Activated B cell treated with CpG ODN at 0.5 μM for 24 hours (primary cell): ENCODE measurements around the gene SETD3. TPM values are rescaled to one million over a fixed set of nuclear protein-coding genes. Genes with fewer than 3 reads are reported as not detected.

Source experiments
- ATAC-seq: fragments of 200-7000 bp; cut with Tn5 transposase; one replicate; pipeline ENCODE4 v1.10.0; 2021; ENCODE audit warnings: low read depth, mild to moderate bottlenecking, moderate library complexity
- CTCF ChIA-PET: fragments of 350-600 bp; sonication (Branson Sonifier 250); formaldehyde crosslinking; loops from one replicate; lab custom pipeline; 2021; ENCODE audit warnings: antibody characterized with exemption; lab: Charles Lee
- POLR2A ChIA-PET: fragments of 350-600 bp; sonication (Branson Sonifier 250); formaldehyde crosslinking; loops from one replicate; lab custom pipeline; 2021; ENCODE audit warnings: antibody characterized with exemption; lab: Charles Lee
- DNase-seq: peaks from one replicate; pipeline ENCODE4 v3.0.0; 2022
- H3K27ac Mint-ChIP-seq: one replicate; pipeline ENCODE4 v1.8.0; 2020; ENCODE audit warnings: mixed read lengths
- H3K27me3 Mint-ChIP-seq: one replicate; pipeline ENCODE4 v1.8.0; 2021; ENCODE audit warnings: mixed read lengths
- H3K36me3 Mint-ChIP-seq: one replicate; pipeline ENCODE4 v1.8.0; 2021; ENCODE audit warnings: low read depth, mixed read lengths
- H3K4me1 Mint-ChIP-seq: one replicate; pipeline ENCODE4 v1.8.0; 2021; ENCODE audit warnings: mixed read lengths
- H3K4me3 Mint-ChIP-seq: one replicate; pipeline ENCODE4 v1.8.0; 2020; ENCODE audit warnings: mild to moderate bottlenecking, mixed read lengths
- H3K9me3 Mint-ChIP-seq: one replicate; pipeline ENCODE4 v1.8.0; 2020; ENCODE audit warnings: mixed read lengths
- intact Hi-C: fragments of 100-400 bp; cut with micrococcal nuclease; formaldehyde crosslinking; loops from one replicate; pipeline ENCODE4 v1.15.1; 2024
- total RNA-seq: library from RNA; stranded (reverse); gene quantifications from 2 replicates; pipeline ENCODE4 v1.2.3, GENCODE V29; 2022
- TF ChIP-seq, protein P1 (sequence below): fragments of 200-600 bp; IDR thresholded peaks from one replicate; pipeline ENCODE4 v1.8.0; 2022; ENCODE audit warnings: antibody characterized with exemption, mild to moderate bottlenecking

The SETD3 gene
- total RNA-seq, 1 donor from 2014 or later: 31.9 TPM

DNA sequence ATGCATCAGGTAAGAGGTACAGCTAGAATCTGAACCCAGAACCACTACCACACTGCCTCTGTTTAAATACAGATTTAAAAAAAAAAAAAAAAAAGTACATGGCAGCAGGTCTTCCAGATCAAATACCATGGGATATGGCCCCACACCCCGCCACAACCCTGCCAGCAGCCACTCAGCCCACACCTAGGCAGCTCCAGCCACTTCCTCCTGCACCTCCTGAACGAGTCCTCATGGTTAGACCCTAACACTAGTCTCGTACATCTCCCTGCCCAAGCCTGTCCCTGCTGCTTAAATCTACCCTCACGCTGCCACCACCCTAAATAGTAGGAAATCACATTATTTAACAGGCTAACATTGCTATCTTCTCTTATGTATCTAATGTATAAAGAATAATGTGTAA, 12.6 kb downstream of the SETD3 start:
- ChIA-PET CTCF (no interaction called here), POLR2A (no interaction called here)
- Mint-ChIP-seq H3K27ac (no peak overlapping the region), H3K4me3 (no peak overlapping the region), H3K4me1 (peaks cover 4% of the 10 kb centered on the region), H3K9me3 (no peaks in the 10 kb centered on the region), H3K36me3 (peaks cover 25% of the 10 kb centered on the region), H3K27me3 (no peaks in the 10 kb centered on the region)
- TF ChIP-seq, protein P1, sequence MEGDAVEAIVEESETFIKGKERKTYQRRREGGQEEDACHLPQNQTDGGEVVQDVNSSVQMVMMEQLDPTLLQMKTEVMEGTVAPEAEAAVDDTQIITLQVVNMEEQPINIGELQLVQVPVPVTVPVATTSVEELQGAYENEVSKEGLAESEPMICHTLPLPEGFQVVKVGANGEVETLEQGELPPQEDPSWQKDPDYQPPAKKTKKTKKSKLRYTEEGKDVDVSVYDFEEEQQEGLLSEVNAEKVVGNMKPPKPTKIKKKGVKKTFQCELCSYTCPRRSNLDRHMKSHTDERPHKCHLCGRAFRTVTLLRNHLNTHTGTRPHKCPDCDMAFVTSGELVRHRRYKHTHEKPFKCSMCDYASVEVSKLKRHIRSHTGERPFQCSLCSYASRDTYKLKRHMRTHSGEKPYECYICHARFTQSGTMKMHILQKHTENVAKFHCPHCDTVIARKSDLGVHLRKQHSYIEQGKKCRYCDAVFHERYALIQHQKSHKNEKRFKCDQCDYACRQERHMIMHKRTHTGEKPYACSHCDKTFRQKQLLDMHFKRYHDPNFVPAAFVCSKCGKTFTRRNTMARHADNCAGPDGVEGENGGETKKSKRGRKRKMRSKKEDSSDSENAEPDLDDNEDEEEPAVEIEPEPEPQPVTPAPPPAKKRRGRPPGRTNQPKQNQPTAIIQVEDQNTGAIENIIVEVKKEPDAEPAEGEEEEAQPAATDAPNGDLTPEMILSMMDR: no peak
- intact Hi-C loops: no loop called here
- ATAC-seq (no peak), DNase-seq (no peak)

DNA sequence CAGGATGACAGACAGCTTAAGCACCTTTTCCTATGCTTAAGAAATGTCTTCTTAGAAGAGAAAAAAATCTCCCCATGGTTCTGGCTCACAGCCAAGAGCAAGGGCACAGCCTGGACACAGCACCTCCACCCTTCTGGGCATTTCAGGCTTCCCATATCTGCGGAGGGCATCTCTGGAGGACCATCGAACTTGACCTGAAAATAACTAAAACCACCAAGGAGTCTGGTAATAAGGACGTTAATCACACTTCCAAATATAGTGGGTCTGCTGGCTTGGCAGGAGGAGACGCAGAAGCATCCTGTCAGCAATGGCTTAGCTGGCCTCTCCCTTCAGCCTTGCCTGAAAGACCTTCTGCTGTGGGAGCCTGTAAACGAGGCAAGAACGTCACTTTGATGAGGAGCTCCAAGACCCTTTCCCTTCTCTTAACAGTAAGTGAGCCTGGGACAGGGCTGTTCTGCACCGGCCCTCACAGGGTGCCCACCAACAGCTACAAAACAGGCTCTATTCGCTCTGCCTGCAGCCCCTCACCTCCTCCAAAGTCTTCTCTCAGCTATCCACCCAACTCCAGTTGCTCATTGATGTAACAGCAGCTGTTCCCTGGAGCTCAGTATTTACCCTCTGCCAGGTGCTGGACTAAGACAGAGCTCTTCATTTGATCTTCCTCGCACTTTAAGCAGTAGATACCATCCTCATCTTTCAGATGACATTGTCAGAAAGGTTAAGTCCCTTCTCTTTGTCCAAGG, 13.2 kb downstream of the SETD3 start:
- ChIA-PET CTCF (no interaction called here), POLR2A (no interaction called here)
- ATAC-seq: no peak
- DNase-seq: no peak
- Mint-ChIP-seq H3K27ac (no peak overlapping the region), H3K27me3 (no peaks in the 10 kb centered on the region), H3K36me3 (peaks cover 26% of the 10 kb centered on the region), H3K9me3 (no peaks in the 10 kb centered on the region), H3K4me1 (peaks cover 5% of the 10 kb centered on the region), H3K4me3 (no peak overlapping the region)
- TF ChIP-seq, protein P1: no peak
- intact Hi-C loops: no loop called here

DNA sequence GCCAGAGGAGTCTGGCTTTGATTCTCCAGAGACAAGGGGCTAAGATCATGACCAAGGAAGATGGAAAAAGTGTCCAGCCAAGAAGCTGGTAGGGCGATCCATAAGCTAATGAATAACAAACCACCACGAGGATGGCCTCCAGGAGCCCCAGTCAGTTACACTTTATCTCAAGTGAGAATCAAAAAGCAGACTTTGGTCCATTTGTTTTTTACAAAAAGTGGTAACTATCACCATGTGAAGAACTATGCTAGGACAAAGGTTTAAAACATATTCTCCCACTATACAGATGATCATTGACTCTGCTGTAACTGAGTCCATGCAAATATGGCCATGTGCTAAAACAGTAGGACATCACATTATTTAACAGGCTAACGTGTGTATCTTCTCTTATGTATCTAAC, 13.9 kb downstream of the SETD3 start:
- CTCF ChIA-PET: no interaction called here
- peaks cover 34% of the 10 kb centered on the region for H3K36me3 Mint-ChIP-seq
- H3K4me1 Mint-ChIP-seq: peaks cover 10% of the 10 kb centered on the region
- POLR2A ChIA-PET: no interaction called here
- H3K27me3 Mint-ChIP-seq: no peaks in the 10 kb centered on the region
- no peak overlapping the region for H3K27ac Mint-ChIP-seq
- DNase-seq: no peak
- TF ChIP-seq, protein P1: no peak
- no peak for ATAC-seq
- no peak overlapping the region for H3K4me3 Mint-ChIP-seq
- intact Hi-C loops: no loop called here
- H3K9me3 Mint-ChIP-seq: no peaks in the 10 kb centered on the region

DNA sequence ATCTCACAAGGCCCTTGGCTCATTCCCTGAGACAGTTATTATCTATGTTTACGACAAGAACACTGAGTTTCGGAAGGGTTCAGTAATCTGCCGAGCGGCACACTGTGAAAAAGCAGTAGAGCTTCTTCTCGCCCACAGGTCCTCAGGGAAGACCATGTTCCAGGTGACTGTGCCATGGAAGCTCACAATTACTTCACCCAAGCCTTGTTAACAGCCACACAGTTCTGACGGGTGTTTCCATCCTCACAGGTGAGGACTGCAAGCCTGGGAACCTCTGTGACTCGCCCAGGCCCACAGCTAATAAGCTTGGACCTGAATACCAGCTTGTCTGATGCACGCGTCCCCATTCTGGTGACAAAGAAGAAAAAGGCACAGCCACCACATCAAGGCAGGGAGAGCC, 15.4 kb downstream of the SETD3 start:
- ChIA-PET CTCF (no interaction called here), POLR2A (no interaction called here)
- H3K36me3 Mint-ChIP-seq: peaks cover 48% of the 10 kb centered on the region
- H3K4me1 Mint-ChIP-seq: peaks cover 7% of the 10 kb centered on the region
- no peaks in the 10 kb centered on the region for H3K9me3 Mint-ChIP-seq
- intact Hi-C loops: no loop called here
- no peak for DNase-seq
- TF ChIP-seq, protein P1: no peak
- H3K27me3 Mint-ChIP-seq: no peaks in the 10 kb centered on the region
- no peak for ATAC-seq
- H3K27ac Mint-ChIP-seq: no peak overlapping the region
- no peak overlapping the region for H3K4me3 Mint-ChIP-seq

DNA sequence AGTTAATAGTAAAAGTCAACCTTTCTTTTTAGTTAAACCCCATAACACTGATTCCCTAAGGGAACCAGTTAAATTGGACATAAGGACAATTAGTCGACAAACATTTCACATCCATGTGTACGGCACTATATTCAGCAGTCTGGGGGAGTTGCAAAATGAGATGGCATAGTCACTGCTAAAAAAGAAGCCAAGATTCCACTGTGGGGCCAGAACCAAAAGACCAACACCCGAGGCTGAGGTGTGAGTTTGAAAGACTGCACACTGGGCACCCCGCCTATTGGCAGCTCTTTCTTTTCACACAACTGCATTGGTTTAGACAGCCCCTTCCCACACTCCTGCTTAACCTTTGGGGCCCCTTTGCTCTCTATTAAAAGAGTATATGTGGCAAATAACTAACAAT, 16.7 kb downstream of the SETD3 start:
- ChIA-PET CTCF (no interaction called here), POLR2A (no interaction called here)
- H3K4me1 Mint-ChIP-seq: peaks cover 7% of the 10 kb centered on the region
- ATAC-seq (no peak), DNase-seq (no peak)
- intact Hi-C loops: no loop called here
- H3K27me3 Mint-ChIP-seq: no peaks in the 10 kb centered on the region
- no peak overlapping the region for H3K4me3 Mint-ChIP-seq
- H3K36me3 Mint-ChIP-seq: peaks cover 56% of the 10 kb centered on the region
- no peak overlapping the region for H3K27ac Mint-ChIP-seq
- no peaks in the 10 kb centered on the region for H3K9me3 Mint-ChIP-seq
- TF ChIP-seq, protein P1: no peak
